ENCODE measurements around the gene MAZ. TPM values are rescaled to one million over a fixed set of nuclear protein-coding genes. Genes with fewer than 3 reads are reported as not detected.

The MAZ gene
- total RNA-seq, 1 experiment from 2014 or later: 469 TPM

DNA sequence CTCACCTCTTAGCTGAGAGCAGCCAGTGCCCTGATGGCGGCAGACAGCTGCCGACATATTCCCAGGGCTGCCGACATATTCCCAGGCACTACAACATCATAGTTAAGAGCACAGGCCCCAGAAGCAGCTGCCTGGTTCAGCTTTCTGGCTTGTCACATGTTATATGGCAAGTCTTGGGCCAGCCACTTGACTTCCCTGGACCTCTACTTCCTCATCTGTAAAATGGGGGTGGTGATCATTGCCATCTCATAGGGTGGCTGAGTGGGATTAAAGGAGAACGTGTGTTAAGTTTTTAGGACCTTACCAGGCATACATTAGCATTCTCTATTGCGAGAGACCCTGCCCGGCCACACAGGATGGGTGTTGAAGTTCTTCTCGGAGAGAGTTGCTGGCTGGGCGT is 37.6 kb downstream of the MAZ start:
- no peak for DNase-seq (ENCODE audit: low spot score)
- in situ Hi-C loops (cut with HindIII; ENCODE audit: low sequenced_read_pairs): no loop called here

DNA sequence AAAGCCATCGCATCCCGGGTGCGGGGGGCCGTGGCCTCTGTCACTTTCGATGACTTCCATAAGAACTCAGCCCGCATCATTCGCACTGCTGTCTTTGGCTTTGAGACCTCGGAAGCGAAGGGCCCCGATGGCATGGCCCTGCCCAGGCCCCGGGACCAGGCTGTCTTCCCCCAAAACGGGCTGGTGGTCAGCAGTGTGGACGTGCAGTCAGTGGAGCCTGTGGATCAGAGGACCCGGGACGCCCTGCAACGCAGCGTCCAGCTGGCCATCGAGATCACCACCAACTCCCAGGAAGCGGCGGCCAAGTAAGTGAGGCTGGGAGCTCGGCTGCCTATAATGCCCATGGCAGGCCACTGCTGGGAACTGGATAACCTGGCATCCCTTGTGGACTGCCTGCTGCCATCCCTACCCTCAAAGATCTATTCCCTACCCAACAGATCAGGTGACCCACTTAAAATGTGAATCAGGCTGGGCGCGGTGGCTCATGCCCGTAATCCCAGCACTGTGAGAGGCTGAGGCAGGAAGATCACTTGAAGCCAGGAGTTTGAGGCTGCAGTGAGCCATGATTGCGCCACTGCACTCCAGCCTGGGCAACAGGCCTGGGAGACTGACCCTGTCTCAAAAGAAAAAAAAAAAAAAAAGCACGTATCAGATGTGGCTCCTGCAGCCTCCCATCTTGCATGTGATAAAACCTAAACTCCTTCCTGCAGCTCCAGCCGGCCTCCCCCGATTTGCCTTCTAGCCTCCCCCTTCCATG is 38.4 kb downstream of the MAZ start:
- in situ Hi-C loops (cut with HindIII; ENCODE audit: low sequenced_read_pairs): no loop called here
- DNase-seq (ENCODE audit: low spot score): peak; percentile 62

DNA sequence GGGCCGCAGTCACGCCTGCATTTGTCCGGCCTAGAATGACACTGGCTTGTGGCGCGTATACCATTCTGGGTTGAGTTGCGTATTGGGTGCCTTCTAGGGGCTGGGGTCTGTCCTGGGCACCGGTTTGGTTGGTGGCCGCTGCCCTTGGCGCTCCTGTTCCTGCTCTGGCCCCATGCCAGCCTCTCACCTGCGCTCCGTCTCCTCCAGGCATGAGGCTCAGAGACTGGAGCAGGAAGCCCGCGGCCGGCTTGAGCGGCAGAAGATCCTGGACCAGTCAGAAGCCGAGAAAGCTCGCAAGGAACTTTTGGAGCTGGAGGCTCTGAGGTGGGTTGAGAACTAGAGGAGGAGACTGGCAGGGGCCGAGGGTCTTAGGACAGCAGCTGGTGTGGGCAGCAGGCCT is 39.3 kb downstream of the MAZ start:
- in situ Hi-C loops (cut with HindIII; ENCODE audit: low sequenced_read_pairs): no loop called here
- DNase-seq (ENCODE audit: low spot score): no peak

DNA sequence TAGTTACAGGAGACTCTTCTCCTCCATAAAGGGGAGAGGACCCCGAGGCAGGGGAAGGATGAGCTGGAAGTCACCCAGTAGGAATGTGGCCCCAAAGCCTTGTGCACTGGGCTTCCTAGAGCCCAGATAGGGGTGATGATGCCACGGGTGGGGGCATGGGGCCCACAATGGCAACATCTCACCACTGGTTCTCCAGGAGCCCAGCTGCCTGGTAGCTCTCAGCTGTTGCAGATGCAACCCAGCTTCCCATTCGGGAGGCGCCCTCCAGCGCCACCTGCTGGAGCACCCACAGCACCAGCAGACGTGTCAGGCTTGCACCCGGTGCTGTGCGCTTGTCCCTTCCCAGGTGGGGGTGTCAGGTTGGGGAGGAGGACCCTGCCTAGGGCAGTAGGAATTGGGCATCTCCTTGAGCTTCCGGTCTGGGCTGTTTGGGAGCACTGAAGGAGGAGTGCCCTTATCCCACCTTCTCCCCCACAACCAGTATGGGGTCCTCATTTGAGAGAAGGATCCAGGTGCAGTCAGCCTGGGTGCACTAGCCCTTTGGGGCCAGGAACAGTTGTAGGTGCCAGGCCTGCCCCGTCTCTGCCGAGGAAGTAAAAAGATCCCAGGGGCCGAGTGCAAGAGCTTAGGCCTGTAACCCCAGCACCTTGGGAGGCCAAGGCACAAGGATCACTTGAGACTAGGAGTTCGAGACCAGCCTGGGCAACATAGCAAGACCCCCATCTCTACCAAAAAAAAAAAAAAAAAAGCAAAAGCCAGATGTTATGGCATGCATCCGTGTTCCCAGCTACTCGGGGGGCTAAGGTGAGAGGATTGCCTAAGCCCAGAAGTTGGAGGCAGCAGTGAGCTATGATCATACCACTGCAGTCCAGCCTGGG is 42.3 kb downstream of the MAZ start:
- peak; percentile 47 for DNase-seq (ENCODE audit: low spot score)
- in situ Hi-C loops (cut with HindIII; ENCODE audit: low sequenced_read_pairs): no loop called here

DNA sequence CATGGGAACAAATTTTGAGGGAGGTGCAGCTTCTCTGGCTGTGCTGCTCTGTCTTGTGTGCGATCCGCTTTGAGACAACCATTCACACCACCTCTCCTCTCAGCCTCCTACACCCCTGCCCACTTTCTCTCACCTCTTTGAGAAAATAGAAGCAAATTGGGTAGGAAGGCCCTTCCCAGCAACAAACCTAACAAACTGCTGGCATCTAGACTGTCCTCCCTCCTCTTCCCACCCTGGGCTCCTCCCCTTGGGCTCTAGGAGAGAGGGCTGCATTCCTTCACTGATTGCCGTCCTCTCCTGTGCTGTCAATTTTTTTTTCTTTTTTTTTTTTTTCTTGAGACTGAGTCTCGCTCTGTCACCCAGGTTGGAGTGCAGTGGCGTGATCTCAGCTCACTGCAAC is 43.2 kb downstream of the MAZ start:
- in situ Hi-C loops (cut with HindIII; ENCODE audit: low sequenced_read_pairs): no loop called here
- no peak for DNase-seq (ENCODE audit: low spot score)

DNA sequence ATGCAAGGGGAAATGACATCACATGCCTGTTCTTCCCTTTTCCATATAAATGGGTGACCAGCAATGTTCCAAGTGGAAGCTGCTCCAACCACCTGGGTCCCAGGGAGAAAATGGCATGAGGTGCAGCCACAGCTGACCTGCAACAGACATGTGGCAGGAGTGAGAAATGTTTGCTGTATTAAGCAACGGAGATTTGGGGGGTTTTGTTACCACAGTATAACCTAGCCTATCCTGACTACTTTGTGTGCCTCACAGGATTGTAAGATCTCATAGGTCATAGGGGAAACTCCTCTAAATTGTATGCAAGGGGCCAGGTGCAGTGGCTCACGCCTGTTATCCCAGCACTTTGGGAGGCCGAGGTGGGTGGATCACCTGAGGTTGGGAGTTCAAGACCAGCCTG is 44.7 kb downstream of the MAZ start:
- in situ Hi-C loops (cut with HindIII; ENCODE audit: low sequenced_read_pairs): no loop called here
- DNase-seq (ENCODE audit: low spot score): no peak

DNA sequence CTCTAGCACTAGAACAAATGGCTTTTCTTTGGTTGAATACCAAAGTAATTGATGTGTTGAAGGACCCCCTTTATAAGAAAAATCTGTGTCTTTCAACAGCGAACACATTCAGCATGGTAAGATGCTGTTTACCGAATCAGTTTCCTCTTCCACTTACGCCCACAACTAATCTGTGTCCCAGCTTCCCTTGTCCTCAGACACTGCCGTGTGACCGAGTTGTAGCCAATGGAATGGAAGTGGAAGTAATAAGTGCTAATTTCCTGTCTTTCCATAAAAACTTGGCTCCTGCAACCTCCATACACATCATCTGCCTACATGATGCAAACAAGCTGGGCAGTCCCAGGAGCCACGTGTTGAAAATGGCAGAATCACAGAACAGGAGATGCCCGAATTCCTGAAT is 46.3 kb downstream of the MAZ start:
- peak; percentile 94 for DNase-seq (ENCODE audit: low spot score)
- in situ Hi-C loops (cut with HindIII; ENCODE audit: low sequenced_read_pairs): no loop called here

DNA sequence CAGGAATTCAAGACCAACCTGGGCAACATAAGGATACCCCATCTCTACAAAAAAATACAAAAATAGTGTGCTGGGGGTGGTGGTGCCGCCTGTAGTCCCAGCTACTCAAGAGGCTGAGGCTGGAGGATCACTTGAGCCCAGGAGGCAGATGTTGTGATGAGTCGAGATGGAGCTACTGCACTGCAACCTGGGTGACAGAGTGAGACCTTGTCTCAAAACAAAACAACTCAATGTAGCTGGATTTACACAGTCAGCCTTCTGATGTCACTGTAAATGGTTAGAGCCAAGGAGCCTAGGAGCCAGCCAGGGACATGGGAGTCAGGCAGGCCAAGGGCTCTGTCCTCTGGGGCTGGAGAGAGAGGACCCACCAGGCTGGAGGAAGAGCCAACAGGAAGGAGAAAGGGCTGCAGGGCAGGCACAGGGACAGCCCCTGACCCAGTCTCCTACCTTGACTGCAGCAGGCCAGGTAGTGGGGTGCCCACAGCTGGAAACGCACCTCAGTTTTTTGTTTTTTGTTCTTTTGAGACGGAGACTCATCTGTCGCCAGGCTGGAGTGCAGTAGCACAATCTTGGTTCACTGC is 48.3 kb downstream of the MAZ start:
- in situ Hi-C loops (cut with HindIII; ENCODE audit: low sequenced_read_pairs): no loop called here
- DNase-seq (ENCODE audit: low spot score): no peak

DNA sequence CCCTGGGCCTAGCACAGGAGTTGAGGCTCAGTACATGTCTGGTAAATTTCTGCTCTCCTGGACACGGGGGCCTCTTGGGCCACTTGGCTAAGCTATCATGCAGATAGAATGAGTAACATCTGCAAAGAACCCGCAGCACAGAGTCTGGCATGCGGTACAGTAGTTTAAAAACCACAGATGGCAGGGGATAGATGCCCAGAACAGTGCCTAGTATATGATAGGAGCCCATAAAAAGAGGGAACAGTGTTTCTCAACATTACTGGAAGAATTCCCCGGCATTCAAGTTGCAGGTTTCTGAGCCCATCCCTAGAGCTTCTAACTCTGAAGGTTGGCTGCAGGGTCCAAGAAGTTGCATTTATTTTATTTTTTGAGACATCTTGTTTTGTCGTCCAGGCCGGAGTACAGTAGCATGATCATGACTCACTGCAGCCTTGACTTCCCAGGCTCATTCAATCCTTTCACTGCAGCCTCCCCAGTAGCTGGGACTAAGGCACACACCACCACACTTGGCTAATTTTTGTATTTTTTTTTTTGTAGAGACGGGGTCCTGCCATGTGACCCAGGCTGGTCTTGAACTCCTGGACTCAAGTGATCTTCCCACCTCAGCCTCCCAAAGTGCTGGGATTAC is 50.9 kb downstream of the MAZ start:
- in situ Hi-C loops (cut with HindIII; ENCODE audit: low sequenced_read_pairs): no loop called here
- DNase-seq (ENCODE audit: low spot score): no peak

DNA sequence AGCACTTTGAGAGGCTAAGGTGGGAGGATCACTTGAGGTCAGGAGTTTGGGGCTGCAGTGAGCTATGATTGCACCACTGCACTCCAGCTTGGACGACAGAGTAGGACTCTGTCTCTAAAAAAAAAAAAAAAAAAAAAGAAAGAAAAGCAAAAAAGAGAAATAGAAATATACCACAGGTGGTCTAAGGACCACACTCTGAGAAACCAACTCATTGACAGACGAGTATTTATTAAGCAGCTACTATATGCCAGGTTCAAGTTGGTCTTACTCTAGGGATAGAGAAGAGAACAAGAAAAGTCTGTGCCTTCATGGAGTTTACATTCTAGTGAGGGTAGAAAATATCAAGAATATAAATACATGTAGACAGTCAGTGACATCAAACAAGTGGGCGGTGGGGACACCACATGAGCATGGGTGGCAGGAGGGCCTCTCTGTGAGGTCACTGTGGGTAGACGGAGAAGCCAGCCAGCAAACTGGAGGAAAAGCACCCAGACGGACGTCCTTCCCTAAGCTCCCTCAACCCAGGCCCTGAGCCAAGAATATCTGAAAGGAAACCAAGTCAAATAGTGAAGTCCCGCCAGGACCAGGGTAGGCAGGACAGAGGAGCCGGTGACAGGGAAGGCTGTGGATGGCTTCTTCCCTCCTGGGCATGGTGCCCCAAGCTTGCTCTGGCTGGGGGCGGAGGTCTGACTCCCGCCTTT is 52.0 kb downstream of the MAZ start:
- in situ Hi-C loops (cut with HindIII; ENCODE audit: low sequenced_read_pairs): no loop called here
- no peak for DNase-seq (ENCODE audit: low spot score)

DNA sequence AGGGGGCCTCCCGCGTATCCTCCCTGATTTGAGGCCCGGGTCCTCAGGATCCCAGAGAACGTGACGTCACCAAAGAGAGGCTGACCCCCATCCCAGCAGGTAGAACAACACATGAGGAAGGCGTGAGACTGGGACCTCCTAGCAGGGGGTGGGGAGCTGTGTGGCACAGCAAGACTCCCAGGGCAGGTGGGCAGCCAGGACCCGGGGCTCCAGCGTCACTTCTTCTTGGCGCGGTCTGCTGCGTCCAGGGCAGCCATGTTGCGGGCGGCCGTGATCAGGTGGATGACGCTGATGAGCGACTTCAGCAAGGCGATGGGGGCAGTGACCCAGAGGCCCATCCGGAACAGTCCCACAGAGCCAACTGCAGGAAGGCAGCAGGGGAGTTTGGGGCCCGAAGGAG is 52.6 kb downstream of the MAZ start:
- DNase-seq (ENCODE audit: low spot score): no peak
- in situ Hi-C loops (cut with HindIII; ENCODE audit: low sequenced_read_pairs): no loop called here

DNA sequence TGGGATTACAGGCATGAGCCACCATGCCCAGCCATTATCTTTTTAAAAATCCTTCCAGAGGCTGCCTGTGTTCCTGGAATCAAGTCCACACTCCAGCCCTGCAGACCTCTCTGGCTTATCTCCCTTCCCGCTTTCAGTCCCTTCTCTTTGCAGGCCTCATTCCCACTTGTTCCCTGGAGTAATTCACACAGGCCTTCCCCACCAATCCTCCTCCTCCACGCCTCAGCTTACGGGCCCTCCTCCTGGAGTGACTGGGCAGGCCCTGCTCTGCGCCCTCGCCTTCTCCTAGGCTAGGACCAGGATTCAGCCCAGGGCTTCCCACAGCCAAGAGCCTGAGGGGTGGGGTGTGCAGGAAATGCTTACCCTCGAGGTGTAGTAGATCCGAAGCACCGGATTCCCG is 53.9 kb downstream of the MAZ start:
- in situ Hi-C loops (cut with HindIII; ENCODE audit: low sequenced_read_pairs): no loop called here
- DNase-seq (ENCODE audit: low spot score): peak; percentile 35

Other genes starting within 250 kb of the MAZ start
- gene SPN, start 143.3 kb upstream of the MAZ start, total RNA-seq (2014; rRNA removed; shearing (Covaris generic)): 0.37 TPM in 1 of 2 replicates, not detected in the other
- gene QPRT, start 127.3 kb upstream of the MAZ start, total RNA-seq (2014; rRNA removed; shearing (Covaris generic)): 96.6 and 105 TPM in 2 replicates
- not detected in 2 replicates for gene C16orf54, start 60.5 kb upstream of the MAZ start, total RNA-seq (2014; rRNA removed; shearing (Covaris generic))
- not detected in 2 replicates for gene ZG16, start 28.3 kb upstream of the MAZ start, total RNA-seq (2014; rRNA removed; shearing (Covaris generic))
- gene KIF22, start 15.8 kb upstream of the MAZ start, total RNA-seq (2014; rRNA removed; shearing (Covaris generic)): 169 and 171 TPM in 2 replicates
- 4.7 and 6.2 TPM in 2 replicates for gene PRRT2, start 5.7 kb downstream of the MAZ start, total RNA-seq (2014; rRNA removed; shearing (Covaris generic))
- gene PAGR1, start 9.6 kb downstream of the MAZ start, total RNA-seq (2014; rRNA removed; shearing (Covaris generic)): 69.9 and 78.4 TPM in 2 replicates
- 17.2 and 32.7 TPM in 2 replicates for gene MVP, start 13.9 kb downstream of the MAZ start, total RNA-seq (2014; rRNA removed; shearing (Covaris generic))
- 47.7 and 56.2 TPM in 2 replicates for gene CDIPT, start 56.7 kb downstream of the MAZ start, total RNA-seq (2014; rRNA removed; shearing (Covaris generic))
- gene SEZ6L2, start 93.0 kb downstream of the MAZ start, total RNA-seq (2014; rRNA removed; shearing (Covaris generic)): 43.5 and 50.4 TPM in 2 replicates
- gene ASPHD1, start 94.0 kb downstream of the MAZ start, total RNA-seq (2014; rRNA removed; shearing (Covaris generic)): 25.5 and 28.5 TPM in 2 replicates
- 3.2 and 3.9 TPM in 2 replicates for gene KCTD13, start 119.7 kb downstream of the MAZ start, total RNA-seq (2014; rRNA removed; shearing (Covaris generic))
- gene TMEM219, start 155.6 kb downstream of the MAZ start, total RNA-seq (2014; rRNA removed; shearing (Covaris generic)): 78.5 and 123 TPM in 2 replicates
- gene TAOK2, start 167.3 kb downstream of the MAZ start, total RNA-seq (2014; rRNA removed; shearing (Covaris generic)): 59.3 and 61.8 TPM in 2 replicates
- gene HIRIP3, start 189.1 kb downstream of the MAZ start, total RNA-seq (2014; rRNA removed; shearing (Covaris generic)): 15.0 and 16.7 TPM in 2 replicates
- gene INO80E, start 189.7 kb downstream of the MAZ start, total RNA-seq (2014; rRNA removed; shearing (Covaris generic)): 72.4 and 97.0 TPM in 2 replicates
- gene DOC2A, start 204.5 kb downstream of the MAZ start, total RNA-seq (2014; rRNA removed; shearing (Covaris generic)): not detected in 2 replicates
- gene C16orf92, start 216.7 kb downstream of the MAZ start, total RNA-seq (2014; rRNA removed; shearing (Covaris generic)): not detected in 2 replicates
- 1.3 TPM in 1 of 2 replicates, not detected in the other for gene TLCD3B, start 224.7 kb downstream of the MAZ start, total RNA-seq (2014; rRNA removed; shearing (Covaris generic))

Measured in G401 (cell line).